ENCODE results near the gene OR6K2.

GRCh38 chr1:158691907-158692306 lies 8.5 kb downstream of the OR6K2 start:
- TF ChIP-seq CTCF (IDR thresholded peaks at IDR 0.05; ENCODE audit: poor library complexity): no peak
- TF ChIP-seq EZH2phosphoT487 (IDR thresholded peaks at IDR 0.05; ENCODE audit: low read depth, severe bottlenecking, unreplicated experiment): no peak
- TF ChIP-seq EZH2 (IDR thresholded peaks at IDR 0.05; ENCODE audit: borderline replicate concordance): no peak
